A549 (cell line): ENCODE results near the gene ZNF106. TPM values are rescaled to one million over a fixed set of nuclear protein-coding genes. Genes with fewer than 3 reads are reported as not detected.

Experiments
- ATAC-seq, 2 experiments: fragments of 200-7000 bp in 1 of 2; fragments of >200 bp in 1 of 2; cut with Nextera tagmentation in 1 of 2; cut with Tn5 transposase in 1 of 2; 3 replicates each; pipeline versions ENCODE4 v1.8.0 to v1.9.1; 2018 to 2020; ENCODE audit warnings: mild to moderate bottlenecking in 1 of 2, moderate library complexity in 1 of 2
- CTCF ChIA-PET: fragments of 300-600 bp; sonication (Branson Sonifier 250); formaldehyde crosslinking; extraction: SDS; loops from one replicate; lab custom pipeline; 2021; ENCODE audit warnings: antibody characterized with exemption, inconsistent platforms; lab: Yijun Ruan, JAX
- POLR2A ChIA-PET: fragments of 350-600 bp; formaldehyde crosslinking; extraction: SDS; loops from one replicate; lab custom pipeline; 2021; ENCODE audit warnings: antibody characterized with exemption, inconsistent platforms; lab: Yijun Ruan, JAX
- DNase-seq, 2 experiments: peaks; one replicate each; pipeline versions ENCODE4 v3.0.0 to v3.0.0-alpha.2; 2011 to 2016; ENCODE audit warnings: low read depth in 1 of 2, low spot score in 1 of 2
- FAIRE-seq: peaks from 2 replicates; lab custom pipeline; 2011; peaks lifted over from hg19 to GRCh38; lab: Jason Lieb, UNC
- H3K27ac ChIP-seq, 2 experiments: fragments of >200 bp; sonication (Bioruptor Twin); formaldehyde crosslinking; 3 replicates each; pipeline ENCODE4 v1.5.1; 2016 to 2017
- H3K4me1 ChIP-seq: fragments of >200 bp; sonication (Bioruptor Twin); formaldehyde crosslinking; 3 replicates; pipeline ENCODE4 v1.6.1; 2016
- H3K4me2 ChIP-seq: fragments of >200 bp; sonication (Bioruptor Twin); formaldehyde crosslinking; 3 replicates; pipeline ENCODE4 v1.6.1; 2016
- H3K4me3 ChIP-seq: fragments of >200 bp; sonication (Bioruptor Twin); formaldehyde crosslinking; 3 replicates; pipeline ENCODE4 v1.5.1; 2016
- H3K9me3 ChIP-seq: fragments of >200 bp; sonication (Bioruptor Twin); formaldehyde crosslinking; 3 replicates; pipeline ENCODE4 v1.6.1; 2016
- ATOH8 ChIP-seq: fragments of 250-450 bp; sonication (Bioruptor Pico); IDR thresholded peaks from 2 replicates; pipeline ENCODE4 v1.5.0; 2020; ENCODE audit warnings: low read depth, mild to moderate bottlenecking, moderate library complexity
- CEBPB ChIP-seq, 2 experiments: fragments of >200 bp in 1 of 2; sonication (Bioruptor Twin) in 1 of 2; formaldehyde crosslinking in 1 of 2; IDR thresholded peaks; 2 replicates each; pipeline ENCODE4 v1.6.1; 2012 to 2016
- E2F6 ChIP-seq: IDR thresholded peaks from 2 replicates; pipeline ENCODE4 v1.6.1; 2012; ENCODE audit warnings: low read depth, borderline replicate concordance
- EHMT2 ChIP-seq: fragments of 200-600 bp; sonication (generic); IDR thresholded peaks from 2 replicates; pipeline ENCODE4 v1.6.1; 2016; ENCODE audit warnings: antibody characterized with exemption, low read depth, mild to moderate bottlenecking, moderate library complexity
- GATA3 ChIP-seq: IDR thresholded peaks from 2 replicates; pipeline ENCODE4 v1.6.1; 2012; ENCODE audit warnings: borderline replicate concordance
- HOXB13 ChIP-seq: fragments of 250-450 bp; sonication (Bioruptor Pico); IDR thresholded peaks from 2 replicates; pipeline ENCODE4 v1.5.0; 2020; ENCODE audit warnings: low read depth, mild to moderate bottlenecking, moderate library complexity
- JUN ChIP-seq, 2 experiments: fragments of >200 bp; sonication (Bioruptor Twin); formaldehyde crosslinking; IDR thresholded peaks; 2 replicates in 1 of 2; 3 replicates in 1 of 2; pipeline ENCODE4 v1.6.1; 2016 to 2017
- MAFK ChIP-seq: fragments of 450-650 bp; IDR thresholded peaks from 2 replicates; pipeline ENCODE4 v1.6.1; 2014; ENCODE audit not compliant: partially characterized antibody
- MAX ChIP-seq: IDR thresholded peaks from 2 replicates; pipeline ENCODE4 v1.6.1; 2012
- MYC ChIP-seq: IDR thresholded peaks from 2 replicates; pipeline ENCODE4 v1.6.1; 2012; ENCODE audit warnings: mild to moderate bottlenecking, inconsistent platforms, low read length, improper control_type of control experiment, borderline replicate concordance
- NFE2L2 ChIP-seq: fragments of 150-350 bp; conservative IDR thresholded peaks from 2 replicates; pipeline ENCODE4 v1.6.1; 2014; ENCODE audit warnings: low read length
- NR3C1 ChIP-seq: fragments of >200 bp; sonication (Bioruptor Twin); formaldehyde crosslinking; IDR thresholded peaks from 3 replicates; pipeline ENCODE4 v1.6.1; 2017
- PBX3 ChIP-seq: IDR thresholded peaks from 2 replicates; pipeline ENCODE4 v1.6.1; 2012
- RAD21 ChIP-seq, 2 experiments: fragments of >200 bp in 1 of 2; sonication (Bioruptor Twin) in 1 of 2; formaldehyde crosslinking in 1 of 2; IDR thresholded peaks in 1 of 2; conservative IDR thresholded peaks in 1 of 2; 2 replicates in 1 of 2; 3 replicates in 1 of 2; pipeline ENCODE4 v1.6.1; 2012 to 2018; ENCODE audit warnings: inconsistent platforms in 1 of 2
- RFX5 ChIP-seq: fragments of 450-650 bp; IDR thresholded peaks from 2 replicates; pipeline ENCODE4 v1.7.1; 2014; ENCODE audit warnings: antibody characterized with exemption, mild to moderate bottlenecking, moderate library complexity
- SMC3 ChIP-seq: fragments of >200 bp; sonication (Bioruptor Twin); formaldehyde crosslinking; IDR thresholded peaks from 3 replicates; pipeline ENCODE4 v1.6.1; 2018; ENCODE audit warnings: inconsistent platforms
- TFCP2L1 ChIP-seq: fragments of 250-450 bp; sonication (Bioruptor Pico); IDR thresholded peaks from 2 replicates; pipeline ENCODE4 v1.5.0; 2021; ENCODE audit warnings: mild to moderate bottlenecking
- TP53 ChIP-seq: fragments of 250-450 bp; sonication (Bioruptor Pico); IDR thresholded peaks from 2 replicates; pipeline ENCODE4 v1.5.0; 2021; ENCODE audit warnings: mild to moderate bottlenecking, moderate library complexity
- USF2 ChIP-seq: fragments of 450-650 bp; IDR thresholded peaks from 2 replicates; pipeline ENCODE4 v1.6.1; 2014; ENCODE audit warnings: antibody characterized with exemption
- ZC3H11A ChIP-seq: fragments of 450-650 bp; IDR thresholded peaks from 2 replicates; pipeline ENCODE4 v1.6.1; 2014; ENCODE audit warnings: antibody characterized with exemption, mild to moderate bottlenecking
- WGBS: methylation state at CpG from one replicate; pipeline ENCODE4 v1.1.6; 2017; ENCODE audit errors: missing lambda C conversion rate; 5-methylcytosine and 5-hydroxymethylcytosine counted together
- polyA plus RNA-seq, 4 experiments: library from polyadenylated mRNA; depleted of rRNA in 3 of 4; stranded (reverse); fragments of >200 nt; fragmentation: RNase III in 1 of 4; extraction: RNeasy Plus Mini Kit Qiagen cat#74134 plus additional on column Dnase treatment in 1 of 4; gene quantifications; 2 replicates in 3 of 4; 3 replicates in 1 of 4; pipeline ENCODE4 v1.2.3, GENCODE V29; 2011 to 2017
- TF ChIP-seq, protein P1 (sequence below): fragments of 200-600 bp; sonication (generic); IDR thresholded peaks from 2 replicates; pipeline ENCODE4 v1.6.1; 2016; ENCODE audit warnings: antibody characterized with exemption, mild to moderate bottlenecking, moderate library complexity
- TF ChIP-seq, protein P2 (sequence below): fragments of >200 bp; sonication (Bioruptor Twin); formaldehyde crosslinking; IDR thresholded peaks from 2 replicates; pipeline ENCODE4 v1.6.1; 2016
- TF ChIP-seq, protein P3 (sequence below): fragments of >200 bp; sonication (Bioruptor Twin); formaldehyde crosslinking; IDR thresholded peaks from 3 replicates; pipeline ENCODE4 v1.5.1; 2016

ZNF106 gene
- polyA plus RNA-seq, 2 of the 4 experiments (the other 2 are of a cell fraction) = 7.8 to 19.3 TPM

- no peaks in the 10 kb centered on the region for H3K9me3 ChIP-seq
- H3K4me3 ChIP-seq = no peak overlapping the region
- H3K4me1 ChIP-seq = no peaks in the 10 kb centered on the region
- no peak for ATAC-seq
- WGBS = 68% methylated on average over 11 of the region's 12 CpGs
- DNase-seq = no peak
- no peak overlapping the region for H3K4me2 ChIP-seq
- POLR2A ChIA-PET = no interaction called here
- H3K27ac ChIP-seq = no peak overlapping the region
- TF ChIP-seq, protein P1, sequence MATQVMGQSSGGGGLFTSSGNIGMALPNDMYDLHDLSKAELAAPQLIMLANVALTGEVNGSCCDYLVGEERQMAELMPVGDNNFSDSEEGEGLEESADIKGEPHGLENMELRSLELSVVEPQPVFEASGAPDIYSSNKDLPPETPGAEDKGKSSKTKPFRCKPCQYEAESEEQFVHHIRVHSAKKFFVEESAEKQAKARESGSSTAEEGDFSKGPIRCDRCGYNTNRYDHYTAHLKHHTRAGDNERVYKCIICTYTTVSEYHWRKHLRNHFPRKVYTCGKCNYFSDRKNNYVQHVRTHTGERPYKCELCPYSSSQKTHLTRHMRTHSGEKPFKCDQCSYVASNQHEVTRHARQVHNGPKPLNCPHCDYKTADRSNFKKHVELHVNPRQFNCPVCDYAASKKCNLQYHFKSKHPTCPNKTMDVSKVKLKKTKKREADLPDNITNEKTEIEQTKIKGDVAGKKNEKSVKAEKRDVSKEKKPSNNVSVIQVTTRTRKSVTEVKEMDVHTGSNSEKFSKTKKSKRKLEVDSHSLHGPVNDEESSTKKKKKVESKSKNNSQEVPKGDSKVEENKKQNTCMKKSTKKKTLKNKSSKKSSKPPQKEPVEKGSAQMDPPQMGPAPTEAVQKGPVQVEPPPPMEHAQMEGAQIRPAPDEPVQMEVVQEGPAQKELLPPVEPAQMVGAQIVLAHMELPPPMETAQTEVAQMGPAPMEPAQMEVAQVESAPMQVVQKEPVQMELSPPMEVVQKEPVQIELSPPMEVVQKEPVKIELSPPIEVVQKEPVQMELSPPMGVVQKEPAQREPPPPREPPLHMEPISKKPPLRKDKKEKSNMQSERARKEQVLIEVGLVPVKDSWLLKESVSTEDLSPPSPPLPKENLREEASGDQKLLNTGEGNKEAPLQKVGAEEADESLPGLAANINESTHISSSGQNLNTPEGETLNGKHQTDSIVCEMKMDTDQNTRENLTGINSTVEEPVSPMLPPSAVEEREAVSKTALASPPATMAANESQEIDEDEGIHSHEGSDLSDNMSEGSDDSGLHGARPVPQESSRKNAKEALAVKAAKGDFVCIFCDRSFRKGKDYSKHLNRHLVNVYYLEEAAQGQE = no peak
- TF ChIP-seq MYC = no peak
- TF ChIP-seq NFE2L2 = no peak
- no peak for TF ChIP-seq CEBPB (IDR thresholded peaks at IDR 0.05)
- no peak for TF ChIP-seq EHMT2
- TF ChIP-seq MAX = no peak
- TF ChIP-seq JUN (IDR thresholded peaks at IDR 0.05) = no peak
- TF ChIP-seq USF2 = no peak
- TF ChIP-seq HOXB13 = no peak
- TF ChIP-seq, protein P2, sequence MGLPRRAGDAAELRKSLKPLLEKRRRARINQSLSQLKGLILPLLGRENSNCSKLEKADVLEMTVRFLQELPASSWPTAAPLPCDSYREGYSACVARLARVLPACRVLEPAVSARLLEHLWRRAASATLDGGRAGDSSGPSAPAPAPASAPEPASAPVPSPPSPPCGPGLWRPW = no peak
- TF ChIP-seq GATA3 = no peak
- no peak for TF ChIP-seq E2F6
- no peak for TF ChIP-seq RFX5
- no peak for TF ChIP-seq MAFK
- TF ChIP-seq ATOH8 (CRISPR knock-in tag) = no peak
- TF ChIP-seq ZC3H11A = no peak
- TF ChIP-seq, all 56 proteins: peak for 0
- CTCF ChIA-PET = interaction anchor here (0.5 to 2.2 kb wide), 10 partner anchors 11 to 247 kb away, joined by 3 to 9 read pairs (median 4); partner anchors contain the start of gene PLA2G4F
- FAIRE-seq = no peak
Observed at GRCh38 chr15:42385980-42386700, 104.8 kb downstream of the ZNF106 start.

- Histone ChIP-seq H3K27ac (no peak overlapping the region), H3K4me1 (no peaks in the 10 kb centered on the region), H3K4me3 (no peak overlapping the region), H3K9me3 (no peaks in the 10 kb centered on the region), H3K4me2 (no peak overlapping the region)
- WGBS = 18% methylated on average over 5 of the region's 5 CpGs
- ATAC-seq (peak; percentile 89 to 90), FAIRE-seq (no peak), DNase-seq (peak; percentile 41 to 54)
- ChIA-PET CTCF (interaction anchor here (0.5 to 2.2 kb wide), 14 partner anchors 11 to 246 kb away, joined by 3 to 9 read pairs (median 3); partner anchors contain the start of gene PLA2G4F), POLR2A (interaction anchor here (0.6 kb wide), 1 partner anchor 112 kb away, joined by 4 read pairs; the partner anchor contains the start of genes GANC and TMEM87A)
- TF ChIP-seq RAD21 (conservative IDR thresholded peaks at IDR 0.05 in 1 of 2, IDR thresholded peaks at IDR 0.05 in 1 of 2) = peak; percentile 52 to 72
- TF ChIP-seq, protein P3, sequence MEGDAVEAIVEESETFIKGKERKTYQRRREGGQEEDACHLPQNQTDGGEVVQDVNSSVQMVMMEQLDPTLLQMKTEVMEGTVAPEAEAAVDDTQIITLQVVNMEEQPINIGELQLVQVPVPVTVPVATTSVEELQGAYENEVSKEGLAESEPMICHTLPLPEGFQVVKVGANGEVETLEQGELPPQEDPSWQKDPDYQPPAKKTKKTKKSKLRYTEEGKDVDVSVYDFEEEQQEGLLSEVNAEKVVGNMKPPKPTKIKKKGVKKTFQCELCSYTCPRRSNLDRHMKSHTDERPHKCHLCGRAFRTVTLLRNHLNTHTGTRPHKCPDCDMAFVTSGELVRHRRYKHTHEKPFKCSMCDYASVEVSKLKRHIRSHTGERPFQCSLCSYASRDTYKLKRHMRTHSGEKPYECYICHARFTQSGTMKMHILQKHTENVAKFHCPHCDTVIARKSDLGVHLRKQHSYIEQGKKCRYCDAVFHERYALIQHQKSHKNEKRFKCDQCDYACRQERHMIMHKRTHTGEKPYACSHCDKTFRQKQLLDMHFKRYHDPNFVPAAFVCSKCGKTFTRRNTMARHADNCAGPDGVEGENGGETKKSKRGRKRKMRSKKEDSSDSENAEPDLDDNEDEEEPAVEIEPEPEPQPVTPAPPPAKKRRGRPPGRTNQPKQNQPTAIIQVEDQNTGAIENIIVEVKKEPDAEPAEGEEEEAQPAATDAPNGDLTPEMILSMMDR = peak; percentile 59
- 0 out of 3 replicates have a peak, but pooled peaks have one; percentile 22 for TF ChIP-seq SMC3
- TF ChIP-seq TP53 (CRISPR knock-in tag) = no peak
- TF ChIP-seq PBX3 = no peak
- TF ChIP-seq NR3C1 = no peak
- no peak for TF ChIP-seq TFCP2L1 (CRISPR knock-in tag)
Observed at GRCh38 chr15:42385206-42385979, 105.5 kb downstream of the ZNF106 start.
